ENCODE measurements around the gene CST2.
"Not testable (repeated sequence)": the region's sequence is repeated elsewhere in the genome, so short reads cannot be mapped to it uniquely, and the experiment has no call there.

Gene CST2, protein sequence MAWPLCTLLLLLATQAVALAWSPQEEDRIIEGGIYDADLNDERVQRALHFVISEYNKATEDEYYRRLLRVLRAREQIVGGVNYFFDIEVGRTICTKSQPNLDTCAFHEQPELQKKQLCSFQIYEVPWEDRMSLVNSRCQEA

GRCh38 chr20:23826541-23827021 is at the start of gene CST2:
Gene CST2 (minus strand): TSS chr20:23826729. CDS start chr20:23826660, 69 bp downstream.
- no peak for DNase-seq (ENCODE audit: low spot score)

DNA sequence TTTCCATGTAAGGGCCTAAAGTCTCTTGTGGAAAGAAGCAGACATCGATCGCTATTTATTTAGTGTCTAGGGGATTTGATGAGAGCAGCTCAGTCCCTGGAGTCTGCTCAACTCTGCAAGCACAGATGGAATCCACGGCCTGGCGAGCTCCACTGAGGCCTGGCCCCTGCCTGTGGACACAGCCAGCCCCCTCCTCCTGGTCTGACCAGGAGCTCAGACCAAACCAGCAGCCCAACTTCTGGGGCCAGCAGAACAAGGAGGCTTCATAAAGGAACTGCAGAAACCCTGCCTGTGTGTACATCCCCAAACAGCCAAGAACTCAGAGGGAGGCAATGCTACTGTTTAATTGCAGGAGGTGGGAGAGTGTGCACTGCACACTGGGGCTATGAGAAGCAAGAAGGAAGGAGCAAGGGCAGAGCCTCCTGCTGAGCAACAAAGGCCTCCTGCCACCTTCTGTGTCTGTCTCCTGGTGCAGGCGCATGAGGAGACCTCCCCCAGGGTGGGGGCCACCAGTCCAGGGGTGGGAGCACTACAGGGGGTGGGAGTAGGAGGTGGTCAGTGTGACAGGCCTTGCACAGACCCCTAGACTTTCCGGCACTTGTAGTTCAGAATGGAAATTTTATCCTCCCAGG is 49.2 kb upstream of the CST2 start:
- DNase-seq (ENCODE audit: low spot score): no peak

DNA sequence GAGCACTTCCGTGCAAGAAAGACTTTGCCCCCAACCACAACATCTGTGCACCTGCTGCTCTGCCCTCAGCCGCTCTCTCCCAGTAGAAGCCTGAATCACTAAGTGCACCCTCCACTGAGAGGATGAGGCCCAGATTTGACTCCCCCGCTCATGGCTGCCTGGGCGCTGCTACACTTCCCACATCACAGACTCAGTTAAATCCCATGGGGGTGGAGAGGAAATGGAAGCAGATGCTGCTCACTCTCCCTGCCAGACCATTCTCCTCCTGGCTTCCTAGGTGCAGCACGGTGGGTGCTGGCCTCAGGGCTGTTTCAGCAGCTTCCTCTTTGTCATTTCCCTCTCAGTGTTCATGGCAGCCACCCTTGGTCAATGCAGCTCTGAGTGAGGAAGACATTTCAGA is 48.2 kb upstream of the CST2 start:
- no peak for DNase-seq (ENCODE audit: low spot score)

DNA sequence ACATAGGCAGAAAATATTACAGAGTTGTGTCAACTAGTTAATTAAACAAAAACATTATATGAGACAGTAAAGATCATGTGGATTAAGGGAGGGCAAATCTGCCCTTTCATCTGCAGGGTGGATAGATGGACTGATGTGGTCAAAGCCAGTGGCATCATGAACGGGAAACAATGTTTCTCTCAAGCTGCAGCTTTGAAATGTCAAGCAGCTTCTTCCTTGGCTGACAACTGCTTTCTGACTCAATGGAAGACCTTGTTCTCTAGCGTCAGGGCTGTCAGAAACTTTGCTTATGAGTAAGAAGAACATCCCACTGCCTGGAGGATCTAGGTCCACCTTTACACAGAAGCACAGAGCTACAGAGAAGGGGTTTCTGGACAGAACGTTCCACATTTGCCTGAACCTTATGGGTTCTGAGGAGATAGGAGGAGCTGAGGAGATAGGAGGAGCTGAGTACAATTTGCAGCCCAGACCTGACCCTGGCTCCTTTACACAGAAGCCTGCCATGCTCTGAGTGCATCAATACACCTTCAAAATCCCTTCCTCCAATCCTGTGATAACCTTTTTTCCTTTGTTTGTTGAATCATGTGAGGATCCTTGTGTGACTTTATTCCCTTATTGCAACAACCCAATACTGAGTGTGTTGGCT is 47.0 kb upstream of the CST2 start:
- no peak for DNase-seq (ENCODE audit: low spot score)

DNA sequence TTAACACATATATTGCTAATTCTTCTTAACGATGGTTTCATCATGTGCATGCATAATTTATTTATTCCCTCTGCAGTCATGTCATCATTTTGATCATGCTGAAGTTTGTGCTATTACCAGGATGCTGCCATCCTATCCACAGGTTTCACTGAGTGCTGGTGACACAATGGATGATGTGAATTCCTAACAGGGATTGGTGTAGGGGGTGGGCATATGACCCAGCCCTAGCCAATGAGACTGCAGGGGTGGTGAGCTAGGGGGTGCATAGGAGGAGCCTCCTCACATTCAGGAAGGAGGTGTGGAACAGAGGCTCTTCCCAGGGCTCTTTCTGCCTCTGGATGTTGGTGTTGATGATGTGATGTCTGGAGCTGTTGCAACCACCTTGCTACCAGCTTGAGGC is 45.5 kb upstream of the CST2 start:
- no peak for DNase-seq (ENCODE audit: low spot score)

GRCh38 chr20:23870461-23870860 is 43.9 kb upstream of the CST2 start:
- no peak for DNase-seq (ENCODE audit: low spot score)

DNA sequence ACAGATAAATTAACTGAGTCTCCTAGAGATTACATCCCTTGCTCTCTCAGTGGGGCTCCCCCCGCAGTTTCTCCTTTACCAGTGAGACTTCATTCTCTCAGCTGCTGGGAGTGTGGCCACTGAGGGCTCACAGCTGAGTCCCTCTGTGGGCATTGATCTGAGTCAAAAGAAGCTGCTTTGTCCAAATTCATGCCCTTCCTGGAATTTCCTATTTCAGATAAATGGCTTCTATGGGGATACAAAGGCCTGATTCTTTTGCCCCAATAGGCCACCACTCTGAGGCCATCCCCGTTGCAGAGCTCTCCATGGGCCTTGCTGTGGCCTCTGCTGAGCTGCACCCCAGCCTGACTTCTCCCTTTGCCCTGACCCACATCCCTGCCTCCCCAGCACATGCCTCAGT is 43.0 kb upstream of the CST2 start:
- no peak for DNase-seq (ENCODE audit: low spot score)

GRCh38 chr20:23868321-23868720 is 41.8 kb upstream of the CST2 start:
- DNase-seq (ENCODE audit: low spot score): no peak

DNA sequence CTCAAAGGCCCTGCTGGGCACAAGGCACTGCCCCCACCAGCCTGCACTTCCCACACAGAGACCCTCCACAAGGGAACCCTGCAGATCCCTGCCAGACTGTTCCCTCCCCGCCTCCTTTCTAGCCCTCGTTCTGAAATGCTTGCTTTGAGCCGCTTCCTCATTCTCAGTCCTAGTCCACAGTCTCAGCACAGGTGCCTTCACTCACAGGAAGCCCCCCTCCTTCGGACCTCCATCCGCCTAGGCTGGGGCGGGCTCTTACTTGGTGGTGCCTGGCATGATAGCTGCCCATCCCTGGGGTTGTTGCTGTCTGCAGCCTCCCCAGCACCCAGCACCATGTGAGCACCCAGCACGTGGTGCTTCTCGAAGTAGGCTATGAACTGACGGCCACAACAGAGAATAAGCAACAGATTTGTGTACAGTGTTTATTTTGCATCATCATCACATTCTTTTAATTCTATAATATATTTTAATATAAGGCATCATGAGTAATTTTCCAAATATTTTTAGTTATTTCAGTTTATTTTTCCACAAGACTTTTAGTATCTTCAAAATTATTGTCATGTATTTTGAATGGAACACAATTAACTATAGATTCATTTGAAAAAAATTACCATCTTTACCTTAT is 40.7 kb upstream of the CST2 start:
- DNase-seq (ENCODE audit: low spot score): no peak

DNA sequence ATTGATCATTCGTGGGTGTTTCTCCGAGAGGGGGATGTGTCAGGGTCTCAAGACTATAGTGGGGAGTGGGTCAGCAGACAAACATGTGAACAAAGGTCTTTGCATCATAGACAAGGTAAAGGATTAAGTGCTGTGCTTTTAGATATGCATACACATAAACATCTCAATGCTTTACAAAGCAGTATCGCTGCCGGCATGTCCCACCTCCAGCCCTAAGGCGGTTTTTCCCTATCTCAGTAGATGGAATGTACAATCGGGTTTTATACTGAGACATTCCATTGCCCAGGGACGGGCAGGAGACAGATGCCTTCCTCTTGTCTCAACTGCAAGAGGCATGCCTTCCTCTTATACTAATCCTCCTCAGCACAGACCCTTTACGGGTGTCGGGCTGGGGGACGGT is 34.2 kb upstream of the CST2 start:
- not testable (repeated sequence) for DNase-seq (ENCODE audit: low spot score)

GRCh38 chr20:23857962-23858595 is 31.6 kb upstream of the CST2 start:
- DNase-seq (ENCODE audit: low spot score): no peak

DNA sequence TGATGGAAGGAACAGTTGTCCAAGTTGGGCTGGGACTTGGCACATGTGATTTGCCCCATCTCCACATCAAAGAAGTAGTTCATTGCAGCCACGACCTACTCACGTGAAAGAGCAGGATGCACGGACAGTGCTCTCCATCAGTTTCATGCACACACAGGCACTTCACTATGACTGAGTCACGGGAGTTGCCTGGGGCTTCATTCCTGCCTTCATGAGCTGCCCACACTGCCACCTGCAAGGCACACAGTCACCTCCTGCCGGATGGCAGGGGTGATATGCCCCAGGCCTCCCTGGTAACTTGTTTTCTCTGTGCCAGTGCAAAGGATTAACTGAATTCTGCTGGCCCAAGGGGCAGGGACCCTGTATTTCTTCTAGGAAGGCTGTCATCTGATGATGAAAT is 30.2 kb upstream of the CST2 start:
- no peak for DNase-seq (ENCODE audit: low spot score)

DNA sequence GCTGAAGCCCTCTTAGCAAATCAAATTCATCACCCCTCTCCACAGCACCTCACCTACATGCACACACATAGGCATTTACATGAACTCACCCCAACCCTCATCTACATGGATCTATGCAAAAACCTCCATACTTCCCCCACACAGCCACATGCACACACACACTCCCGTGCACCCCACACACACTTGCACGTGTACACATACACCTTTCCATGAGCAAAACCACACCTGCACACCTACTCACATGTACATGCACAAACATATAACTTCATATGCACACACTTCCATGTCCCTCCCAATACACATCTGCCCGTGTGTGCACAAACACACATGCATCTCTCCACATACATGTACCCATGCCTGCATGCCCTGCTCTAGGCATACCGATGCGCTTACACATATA is 29.7 kb upstream of the CST2 start:
- no peak for DNase-seq (ENCODE audit: low spot score)

GRCh38 chr20:23841693-23842092 is 15.2 kb upstream of the CST2 start:
- DNase-seq (ENCODE audit: low spot score): no peak

DNA sequence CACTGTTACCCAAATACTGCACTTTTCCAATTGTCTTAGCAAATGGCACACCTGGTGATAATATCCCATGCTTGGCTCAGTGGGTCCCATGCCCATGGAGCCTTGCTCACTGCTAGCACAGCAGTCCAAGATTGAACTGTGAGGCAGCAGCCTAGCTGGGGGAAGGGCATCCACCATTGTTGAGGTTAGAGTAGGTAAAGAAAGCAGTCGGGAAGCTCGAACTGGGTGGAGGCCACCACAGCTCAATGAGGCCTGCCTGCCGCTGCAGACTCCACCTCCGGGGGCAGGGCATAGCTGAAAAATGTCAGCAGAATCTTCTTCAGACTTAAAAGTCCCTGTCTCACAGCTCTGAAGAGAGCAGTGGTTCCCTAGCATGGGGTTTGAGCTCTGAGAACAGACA is 9.2 kb upstream of the CST2 start:
- DNase-seq (ENCODE audit: low spot score): no peak

DNA sequence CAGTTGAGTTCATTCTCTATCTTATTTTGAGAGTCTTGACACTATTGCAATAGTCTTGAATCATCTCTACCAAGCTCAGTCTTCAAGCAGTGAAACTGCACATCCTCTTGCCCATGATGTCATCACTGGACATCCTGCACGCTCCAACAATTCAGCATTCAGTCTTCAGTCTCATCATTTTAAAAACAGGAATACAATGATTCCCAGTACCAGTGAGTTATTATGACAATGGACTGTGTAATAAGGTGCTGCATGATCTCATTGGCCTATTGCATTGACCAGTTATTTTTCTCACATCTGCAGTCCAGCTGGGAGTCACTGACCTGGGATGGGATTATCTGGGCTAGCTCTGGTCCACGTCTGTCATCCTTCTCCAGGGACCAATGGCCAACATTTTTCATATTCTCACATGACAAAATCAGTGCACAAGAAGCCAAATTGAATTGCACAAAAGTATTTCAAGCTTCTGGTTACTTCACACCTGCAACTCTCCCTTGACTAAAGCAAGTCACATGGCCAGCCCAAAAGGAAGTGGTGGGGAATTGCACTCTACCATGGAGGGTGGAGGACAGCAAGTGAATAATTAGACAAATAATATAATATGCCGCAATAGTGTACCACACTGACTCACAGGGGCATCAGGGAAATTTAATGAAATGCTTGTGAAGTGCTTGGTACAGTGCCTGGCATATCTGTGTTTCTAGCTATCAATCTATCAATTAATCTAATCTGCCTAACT is 6.4 kb upstream of the CST2 start:
- no peak for DNase-seq (ENCODE audit: low spot score)

DNA sequence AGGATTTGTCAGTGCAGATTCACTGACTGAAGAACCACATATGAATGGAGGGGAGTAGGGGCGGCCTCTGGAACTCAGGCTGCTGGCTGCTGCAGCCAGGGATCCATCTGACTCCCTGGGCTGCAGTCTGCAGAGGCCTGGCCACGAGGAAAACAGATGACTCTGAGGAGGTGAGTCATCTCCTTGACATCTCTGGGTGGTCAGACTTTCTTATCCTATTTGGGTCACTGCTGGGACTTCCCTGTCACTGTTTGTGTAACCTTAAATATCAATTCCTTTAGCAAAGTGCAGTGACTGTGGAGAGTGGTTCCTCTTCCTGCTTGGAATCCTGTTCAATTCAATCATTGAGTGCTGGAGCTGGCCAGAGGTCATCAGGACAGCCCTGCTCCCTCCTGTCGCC is 5.4 kb upstream of the CST2 start:
- DNase-seq (ENCODE audit: low spot score): not testable (repeated sequence)

DNA sequence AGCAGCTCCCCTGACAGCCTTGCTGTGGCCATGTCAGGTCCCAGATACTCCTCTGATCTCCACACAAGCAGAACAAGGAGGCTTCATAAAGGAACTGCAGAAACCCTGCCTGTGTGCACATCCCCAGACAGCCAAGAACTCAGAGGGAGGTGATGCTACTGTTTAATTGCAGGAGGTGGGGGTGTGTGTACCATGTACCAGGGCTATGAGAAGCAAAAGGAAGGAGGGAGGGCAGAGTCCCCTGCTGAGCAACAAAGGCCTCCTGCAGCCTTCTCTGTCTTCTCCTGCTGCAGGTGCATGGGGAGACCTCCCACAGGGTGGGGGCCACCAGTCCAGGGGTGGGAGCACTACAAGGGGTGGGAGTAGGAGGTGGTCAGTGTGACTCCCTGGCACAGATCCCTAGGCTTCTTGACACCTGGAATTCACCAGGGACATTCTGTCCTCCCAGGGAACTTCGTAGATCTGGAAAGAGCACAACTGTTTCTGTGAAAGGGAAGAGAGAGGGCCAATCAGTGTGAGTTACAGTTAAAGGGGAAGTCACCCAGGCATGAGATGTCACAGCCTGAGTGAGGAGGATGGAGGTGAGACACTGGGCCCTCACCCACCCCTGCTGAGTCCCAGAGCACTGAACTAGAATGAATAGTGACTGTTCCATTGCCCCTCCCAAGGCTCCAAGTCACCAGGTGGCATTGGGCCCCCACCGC is 2.8 kb downstream of the CST2 start:
- DNase-seq (ENCODE audit: low spot score): no peak

GRCh38 chr20:23823111-23823510 is 3.4 kb downstream of the CST2 start:
- no peak for DNase-seq (ENCODE audit: low spot score)

- no peak for DNase-seq (ENCODE audit: low spot score)
These were observed 6.0 kb downstream of the CST2 start for GRCh38 chr20:23820493-23820892.

- DNase-seq (ENCODE audit: low spot score): not testable (repeated sequence)
These were observed 15.0 kb downstream of the CST2 start for GRCh38 chr20:23811559-23811958.

All from hematopoietic multipotent progenitor cell treated with erythropoietin and hydrocortisone succinate and interleukin-3 and kit ligand, for 15 days (in vitro differentiated cells).